Immature natural killer cell (primary cell): Measurements from ENCODE around the gene RHOU. TPM values are rescaled to one million over a fixed set of nuclear protein-coding genes. Genes with fewer than 3 reads are reported as not detected.
A peak's percentile ranks its signal among the peaks of the same experiment; 100 is the strongest.
"Not testable (repeated sequence)": the region's sequence is repeated elsewhere in the genome, so short reads cannot be mapped to it uniquely, and the experiment has no call there.

Experiments used
- DNase-seq, 3 donors: peaks; one replicate each; pipeline ENCODE4 v3.0.0; 2022; ENCODE audit warnings: mixed read lengths in 1 of 3
- H3K27ac Mint-ChIP-seq, 6 donors: one replicate each; pipeline ENCODE4 v1.8.0; 2020; ENCODE audit warnings: mixed read lengths in 6 of 6, mild to moderate bottlenecking in 5 of 6, inconsistent platforms in 4 of 6, moderate library complexity in 3 of 6
- H3K27me3 Mint-ChIP-seq, 3 donors: one replicate each; pipeline ENCODE4 v1.8.0; 2020 to 2021; ENCODE audit warnings: low read depth in 3 of 3, mild to moderate bottlenecking in 3 of 3, mixed read lengths in 3 of 3, moderate library complexity in 3 of 3, inconsistent platforms in 1 of 3
- H3K36me3 Mint-ChIP-seq, 3 donors: one replicate each; pipeline ENCODE4 v1.8.0; 2020; ENCODE audit warnings: mixed read lengths in 3 of 3, inconsistent platforms in 2 of 3, mild to moderate bottlenecking in 2 of 3
- H3K4me1 Mint-ChIP-seq, 2 donors: one replicate each; pipeline ENCODE4 v1.8.0; 2020; ENCODE audit warnings: inconsistent platforms in 2 of 2, mild to moderate bottlenecking in 2 of 2, mixed read lengths in 2 of 2, moderate library complexity in 1 of 2
- H3K4me3 Mint-ChIP-seq, 5 donors: one replicate each; pipeline ENCODE4 v1.8.0; 2020; ENCODE audit warnings: mild to moderate bottlenecking in 5 of 5, mixed read lengths in 5 of 5, inconsistent platforms in 3 of 5, moderate library complexity in 3 of 5
- H3K9me3 Mint-ChIP-seq, 6 donors: one replicate each; pipeline ENCODE4 v1.8.0; 2020; ENCODE audit warnings: mild to moderate bottlenecking in 6 of 6, mixed read lengths in 6 of 6, inconsistent platforms in 4 of 6, moderate library complexity in 3 of 6
- polyA plus RNA-seq, 3 donors: library from polyadenylated mRNA; unstranded; fragments of 300-500 nt; fragmentation: Illumina TruSeq; gene quantifications; one replicate each; pipeline ENCODE4 v1.2.3, GENCODE V29; 2021

RHOU gene
- under 1 TPM in 2 of 3 donors, not detected in 1; 0.22 to 0.29 TPM for polyA plus RNA-seq

DNA sequence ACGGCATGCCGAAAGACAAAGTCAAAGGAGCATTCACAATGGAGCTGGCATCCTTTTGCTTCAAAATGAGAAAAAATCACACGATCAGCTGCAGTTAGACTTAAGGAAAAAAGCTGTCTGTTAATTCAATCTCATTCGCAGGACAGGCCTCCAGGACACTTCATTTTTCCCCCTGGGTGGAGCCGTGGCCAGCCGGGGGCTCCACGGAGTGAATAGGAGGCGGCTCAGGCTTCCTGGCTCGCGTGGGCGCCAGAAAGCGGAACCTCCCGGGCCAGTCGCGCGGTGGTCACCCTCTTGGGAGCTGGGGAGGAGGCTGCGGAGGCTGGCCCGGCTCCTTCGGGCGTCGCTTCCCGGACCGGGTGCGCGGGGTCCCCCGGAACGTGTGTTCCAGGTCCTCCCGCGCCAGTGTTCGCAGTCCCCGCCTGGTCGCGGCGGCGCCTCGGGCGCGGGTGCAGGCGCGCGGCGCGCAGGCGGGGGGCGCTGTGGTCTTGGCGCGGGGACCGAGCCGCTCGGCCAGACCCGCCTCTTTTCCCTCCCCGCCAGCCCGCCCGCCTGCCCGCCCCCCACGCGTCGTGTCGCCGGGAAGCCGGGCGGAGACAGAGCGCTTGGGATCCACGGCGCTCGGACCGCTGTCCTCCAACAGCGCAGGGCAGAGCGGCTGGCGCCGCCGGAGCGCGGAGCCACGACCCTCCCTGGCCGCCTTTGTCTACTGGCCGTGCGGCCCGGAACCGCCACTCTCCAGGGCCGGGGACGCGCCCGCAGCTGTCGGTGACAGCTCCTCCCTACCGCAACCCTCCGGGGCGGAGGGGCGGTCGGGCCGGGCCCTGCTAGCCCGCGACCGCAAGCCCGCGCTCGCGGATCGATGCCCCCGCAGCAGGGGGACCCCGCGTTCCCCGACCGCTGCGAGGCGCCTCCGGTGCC lies at the start of gene RHOU:
Gene RHOU (plus strand): TSS at position 599 of the 921 bp plus-strand sequence. CDS start 264 bp downstream, at position 863.
- H3K27ac Mint-ChIP-seq, result peak within 1 kb of the TSS in 4 of 6 donors; percentile 7 to 54 (median 19)
- no peaks in the 10 kb centered on the region for H3K9me3 Mint-ChIP-seq
- peaks cover 0 to 7% (median 7%) of the 10 kb centered on the region in 3 donors for H3K36me3 Mint-ChIP-seq
- DNase-seq, result peak; percentile 51 to 72 (median 70)
- H3K4me1 Mint-ChIP-seq, result peaks cover 12 to 16% of the 10 kb centered on the region in 2 donors
- peaks cover 4 to 11% (median 5%) of the 10 kb centered on the region in 3 donors for H3K27me3 Mint-ChIP-seq
- H3K4me3 Mint-ChIP-seq, result peak within 1 kb of the TSS; percentile 72 to 90 (median 82)

DNA sequence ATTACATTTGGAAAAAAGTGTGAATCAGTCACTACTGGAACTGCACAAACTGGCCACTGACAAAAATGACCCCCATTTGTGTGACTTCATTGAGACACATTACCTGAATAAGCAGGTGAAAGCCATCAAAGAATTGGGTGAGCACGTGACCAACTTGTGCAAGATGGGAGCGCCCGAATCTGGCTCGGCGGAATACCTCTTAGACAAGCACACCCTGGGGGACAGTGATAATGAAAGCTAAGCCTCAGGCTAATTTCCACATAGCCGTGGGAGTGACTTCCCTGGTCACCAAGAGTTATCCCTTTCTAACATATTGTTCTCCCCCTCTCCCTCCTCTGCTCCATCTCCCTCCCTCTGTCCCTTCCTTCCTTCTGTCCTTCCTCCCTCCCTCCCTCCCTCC lies 47.7 kb upstream of the RHOU start:
- Mint-ChIP-seq H3K4me1 (no peaks in the 10 kb centered on the region), H3K4me3 (no peak overlapping the region), H3K27ac (no peak overlapping the region), H3K9me3 (no peaks in the 10 kb centered on the region), H3K36me3 (no peaks in the 10 kb centered on the region), H3K27me3 (peaks cover 0 to 7% (median 6%) of the 10 kb centered on the region in 3 donors)
- no peak for DNase-seq

DNA sequence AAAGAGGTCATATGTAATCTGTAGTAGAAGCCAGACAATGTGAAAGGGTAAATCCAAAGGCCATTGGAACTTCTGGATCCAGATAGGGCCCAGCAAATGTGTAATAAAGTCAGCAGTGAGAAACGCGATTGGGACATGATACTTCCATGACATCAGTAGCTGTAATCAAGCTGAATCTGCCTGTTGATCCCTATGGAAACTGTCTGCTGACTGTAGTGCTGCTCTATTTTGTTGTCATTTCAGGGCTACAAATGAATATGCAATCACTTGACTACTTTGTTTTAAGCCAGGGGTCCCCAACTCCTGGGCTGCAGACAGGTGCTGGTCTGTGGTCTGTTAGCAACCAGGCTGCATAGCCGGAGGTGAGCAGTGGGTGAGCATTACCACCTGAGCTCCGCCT lies 46.0 kb upstream of the RHOU start:
- H3K4me3 Mint-ChIP-seq, result no peak overlapping the region
- DNase-seq, result no peak
- no peak overlapping the region for H3K27ac Mint-ChIP-seq
- no peaks in the 10 kb centered on the region for H3K4me1 Mint-ChIP-seq
- H3K9me3 Mint-ChIP-seq, result no peaks in the 10 kb centered on the region
- H3K36me3 Mint-ChIP-seq, result no peaks in the 10 kb centered on the region
- H3K27me3 Mint-ChIP-seq, result peaks cover 0 to 6% (median 6%) of the 10 kb centered on the region in 3 donors

DNA sequence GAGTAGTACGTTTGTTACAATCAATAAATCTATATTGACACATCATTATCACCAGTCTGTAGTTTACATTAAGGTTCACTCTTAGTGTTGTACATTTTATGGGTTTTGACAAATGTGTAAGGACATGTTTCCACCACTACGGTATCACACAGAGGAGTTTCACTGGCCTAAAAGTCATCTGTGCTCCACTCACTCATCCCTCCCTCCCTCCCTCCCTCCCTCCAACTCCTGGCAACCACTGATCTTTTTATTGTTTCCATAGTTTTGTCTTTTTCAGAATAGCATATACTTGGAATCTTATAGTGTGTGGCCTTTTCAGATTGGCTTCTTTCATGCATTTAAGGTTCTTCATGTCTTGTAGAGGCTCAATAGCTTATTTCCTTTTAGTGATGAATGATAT lies 44.1 kb upstream of the RHOU start:
- Mint-ChIP-seq H3K27ac (no peak overlapping the region), H3K36me3 (no peaks in the 10 kb centered on the region), H3K9me3 (no peaks in the 10 kb centered on the region), H3K4me1 (no peaks in the 10 kb centered on the region), H3K27me3 (peaks cover 3 to 7% (median 4%) of the 10 kb centered on the region in 3 donors), H3K4me3 (no peak overlapping the region)
- no peak for DNase-seq

DNA sequence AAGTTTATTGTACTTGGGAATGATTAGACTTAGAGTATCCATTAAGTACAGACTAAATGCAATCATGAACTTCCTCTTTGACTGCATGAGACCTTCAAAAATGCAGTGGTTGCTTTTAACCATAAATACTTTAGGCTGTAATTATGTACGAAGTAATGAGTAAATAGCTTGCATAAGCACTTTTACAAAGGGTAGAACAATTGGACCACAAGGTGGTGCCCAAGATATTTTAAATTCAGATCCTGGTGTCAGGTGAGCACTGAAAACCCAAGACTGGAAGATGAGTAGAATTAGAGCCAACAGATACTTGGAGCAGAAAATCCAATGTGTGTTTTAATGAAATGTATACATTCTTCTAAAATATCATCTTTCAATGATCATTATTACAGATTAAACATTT lies 43.4 kb upstream of the RHOU start:
- H3K4me3 Mint-ChIP-seq, result no peak overlapping the region
- DNase-seq, result peak in 1 of 3 donors; percentile 18

DNA sequence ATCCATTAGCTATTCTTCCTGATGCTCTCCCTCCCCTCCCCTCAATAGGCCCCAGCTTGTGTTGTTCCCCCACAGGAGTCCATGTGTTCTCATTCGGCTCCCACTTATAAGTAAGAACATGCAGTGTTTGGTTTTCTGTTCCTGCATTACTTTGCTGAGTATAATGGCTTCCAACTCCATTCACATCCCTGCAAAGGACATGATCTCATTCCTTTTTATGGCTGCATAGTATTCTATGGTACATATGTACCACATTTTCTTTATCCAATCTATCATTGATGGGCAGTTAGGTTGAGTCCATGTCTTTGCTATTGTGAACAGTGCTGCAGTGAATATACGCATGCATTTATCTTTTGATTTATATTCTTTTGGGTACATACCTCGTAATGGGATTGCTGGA lies 40.8 kb upstream of the RHOU start:
- not testable (repeated sequence) for H3K4me1 Mint-ChIP-seq, H3K9me3 Mint-ChIP-seq, H3K27me3 Mint-ChIP-seq, H3K27ac Mint-ChIP-seq, DNase-seq, H3K36me3 Mint-ChIP-seq, H3K4me3 Mint-ChIP-seq

More for the DNA sequence above, 43.4 kb upstream of the RHOU start:
- Mint-ChIP-seq H3K36me3 (no peaks in the 10 kb centered on the region), H3K27me3 (peaks cover 3 to 7% (median 7%) of the 10 kb centered on the region in 3 donors), H3K9me3 (no peaks in the 10 kb centered on the region), H3K27ac (no peak overlapping the region), H3K4me1 (no peaks in the 10 kb centered on the region)

DNA sequence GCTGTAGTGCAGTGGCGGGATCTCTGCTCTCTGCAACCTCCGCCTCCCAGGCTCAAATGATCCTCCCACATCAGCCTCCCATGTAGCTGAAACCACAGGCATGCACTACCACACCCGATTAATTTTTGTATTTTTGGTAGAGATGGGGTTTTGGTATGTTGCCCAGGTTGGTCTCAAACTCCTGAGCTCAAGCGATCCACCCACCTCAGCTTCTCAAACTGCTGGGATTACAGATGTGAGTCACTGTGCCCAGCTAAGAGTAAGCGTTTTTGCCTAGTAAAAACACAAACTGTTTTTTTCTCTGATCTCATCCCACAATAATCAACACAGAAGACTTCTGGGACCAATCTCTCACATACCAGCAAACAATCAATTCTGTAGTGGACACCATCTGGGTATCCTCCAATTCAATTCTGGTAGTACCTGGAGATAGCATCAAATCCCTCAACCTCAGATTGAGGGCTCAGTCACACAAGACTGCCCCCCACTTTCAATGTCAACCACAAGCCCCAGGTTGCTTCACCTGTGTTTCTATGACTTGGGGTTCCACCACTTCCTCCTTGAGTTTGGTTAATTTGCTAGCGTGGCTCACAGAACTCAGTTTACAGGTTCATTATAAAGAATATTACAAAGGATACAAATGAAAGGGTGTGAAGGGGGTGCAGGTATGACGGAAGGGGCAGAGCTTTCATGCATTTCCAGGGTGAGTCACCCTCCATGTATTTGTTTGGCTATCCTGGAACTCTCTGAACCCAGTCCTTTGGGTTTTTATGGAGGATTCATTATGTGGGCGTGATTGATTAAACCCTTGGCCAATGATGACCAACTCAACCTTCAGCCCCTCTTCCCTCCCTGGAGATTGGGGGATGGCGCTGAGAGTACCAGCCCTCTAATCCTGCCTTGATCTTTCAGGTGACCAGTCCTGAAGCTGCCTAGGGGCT lies 40.0 kb upstream of the RHOU start:
- peaks cover 0 to 7% (median 2%) of the 10 kb centered on the region in 3 donors for H3K27me3 Mint-ChIP-seq
- H3K27ac Mint-ChIP-seq, result no peak overlapping the region
- H3K36me3 Mint-ChIP-seq, result no peaks in the 10 kb centered on the region
- H3K9me3 Mint-ChIP-seq, result no peaks in the 10 kb centered on the region
- no peak for DNase-seq
- no peak overlapping the region for H3K4me3 Mint-ChIP-seq
- no peaks in the 10 kb centered on the region for H3K4me1 Mint-ChIP-seq

DNA sequence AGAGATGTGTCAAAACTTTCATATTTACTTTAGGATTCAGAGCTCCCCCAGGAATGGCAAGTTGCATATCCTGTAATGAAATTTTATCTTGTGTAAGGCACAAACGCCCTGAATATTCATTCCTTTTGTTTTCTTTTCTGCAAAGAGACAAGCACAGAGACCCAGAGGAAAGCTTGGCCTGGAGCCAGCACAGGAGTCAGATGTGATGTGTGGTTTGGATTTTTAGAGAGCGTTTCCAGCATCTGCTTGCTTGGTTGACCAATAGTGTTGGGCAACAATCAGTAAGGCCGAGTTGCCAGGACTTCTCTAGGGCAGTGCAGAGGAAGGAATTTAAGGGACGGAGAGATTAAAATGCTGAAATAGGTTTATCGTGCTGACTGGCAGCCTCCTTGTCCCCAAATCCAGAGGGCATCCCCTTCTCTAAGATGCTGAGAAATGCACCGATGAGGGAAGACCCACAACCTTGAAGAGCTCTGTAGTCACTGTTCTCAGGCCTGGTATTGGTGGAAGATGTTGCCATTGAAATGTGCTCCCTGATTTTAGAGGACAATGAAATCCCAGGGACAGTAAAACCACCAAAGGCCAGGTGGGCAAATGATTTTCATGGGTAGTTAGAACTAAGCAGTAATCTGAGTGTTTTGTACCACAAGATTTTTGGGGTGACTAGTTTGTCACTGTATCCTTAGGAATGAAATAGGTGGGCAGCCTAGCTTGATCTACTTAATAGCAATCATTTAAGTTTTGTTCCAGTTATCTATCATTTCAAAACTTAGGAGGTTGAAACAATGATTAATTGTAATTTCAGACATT lies 37.9 kb upstream of the RHOU start:
- Mint-ChIP-seq H3K36me3 (no peaks in the 10 kb centered on the region), H3K27ac (no peak overlapping the region), H3K9me3 (no peaks in the 10 kb centered on the region), H3K4me1 (no peaks in the 10 kb centered on the region), H3K27me3 (peaks cover 0 to 7% (median 2%) of the 10 kb centered on the region in 3 donors), H3K4me3 (no peak overlapping the region)
- DNase-seq, result no peak

DNA sequence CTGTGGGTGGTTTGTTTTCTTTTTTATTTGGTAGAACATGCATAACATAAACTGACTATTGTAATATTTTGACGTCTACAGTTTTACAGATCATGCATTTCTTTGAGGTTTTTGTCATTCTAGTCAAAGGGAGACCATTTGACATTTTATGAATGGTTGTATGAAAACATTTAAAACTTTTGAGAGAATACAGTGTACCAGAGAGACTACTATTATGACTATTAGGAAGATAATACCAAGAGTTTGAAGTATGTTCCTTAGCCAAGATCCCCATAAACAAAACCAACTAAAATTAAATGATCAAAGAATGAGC lies 37.3 kb upstream of the RHOU start:
- DNase-seq, result no peak
- peaks cover 0 to 7% (median 2%) of the 10 kb centered on the region in 3 donors for H3K27me3 Mint-ChIP-seq

DNA sequence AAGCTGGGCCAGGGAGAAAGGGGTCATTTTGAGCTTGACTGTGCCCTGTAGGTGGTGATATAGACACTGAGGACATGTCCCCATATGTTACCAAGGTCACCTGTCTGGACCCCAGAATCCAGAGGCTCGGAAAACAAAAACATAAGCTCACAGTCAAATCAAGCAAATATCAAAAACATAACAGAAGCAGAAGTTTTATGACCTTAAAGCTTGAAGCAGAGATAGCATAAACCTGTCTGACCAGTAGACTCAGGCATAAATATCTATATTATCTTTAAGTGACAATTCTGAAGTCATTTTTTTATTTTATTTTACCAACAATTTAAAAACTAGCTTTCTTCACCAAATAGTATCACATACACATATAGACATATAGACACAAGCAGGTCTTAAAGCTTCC lies 32.8 kb upstream of the RHOU start:
- no peak for DNase-seq

More for the DNA sequence above, 37.3 kb upstream of the RHOU start:
- Mint-ChIP-seq H3K4me1 (no peaks in the 10 kb centered on the region), H3K4me3 (no peak overlapping the region), H3K27ac (no peak overlapping the region), H3K36me3 (no peaks in the 10 kb centered on the region), H3K9me3 (no peaks in the 10 kb centered on the region)

DNA sequence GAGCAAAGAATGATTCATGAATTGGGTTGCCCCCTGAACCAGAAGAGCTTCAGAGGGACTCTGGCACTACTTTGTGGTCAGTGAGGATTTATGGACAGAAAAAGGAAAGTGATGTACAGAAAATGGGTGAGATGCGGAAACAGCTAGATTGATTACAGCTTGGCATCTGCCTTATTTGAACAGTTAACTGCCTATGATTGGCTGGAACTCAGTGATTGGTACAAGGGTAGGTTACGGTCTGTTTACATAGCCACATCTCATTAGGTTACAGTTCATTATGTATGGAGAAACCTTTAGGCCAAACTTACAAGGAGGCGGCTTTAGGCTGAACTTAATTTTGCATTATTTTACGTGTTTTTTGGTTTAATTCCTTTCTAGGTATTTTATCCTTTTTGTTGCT lies 29.0 kb upstream of the RHOU start:
- no peaks in the 10 kb centered on the region for H3K4me1 Mint-ChIP-seq
- DNase-seq, result no peak
- H3K36me3 Mint-ChIP-seq, result peaks cover 0 to 4% (median 0%) of the 10 kb centered on the region in 3 donors
- no peak overlapping the region for H3K4me3 Mint-ChIP-seq
- peaks cover 0 to 5% (median 3%) of the 10 kb centered on the region in 3 donors for H3K27me3 Mint-ChIP-seq
- no peaks in the 10 kb centered on the region for H3K9me3 Mint-ChIP-seq
- no peak overlapping the region for H3K27ac Mint-ChIP-seq

More for the DNA sequence above, 32.8 kb upstream of the RHOU start:
- Mint-ChIP-seq H3K27me3 (peaks cover 0 to 2% (median 0%) of the 10 kb centered on the region in 3 donors), H3K9me3 (no peaks in the 10 kb centered on the region), H3K4me3 (no peak overlapping the region), H3K4me1 (no peaks in the 10 kb centered on the region), H3K27ac (no peak overlapping the region), H3K36me3 (no peaks in the 10 kb centered on the region)

DNA sequence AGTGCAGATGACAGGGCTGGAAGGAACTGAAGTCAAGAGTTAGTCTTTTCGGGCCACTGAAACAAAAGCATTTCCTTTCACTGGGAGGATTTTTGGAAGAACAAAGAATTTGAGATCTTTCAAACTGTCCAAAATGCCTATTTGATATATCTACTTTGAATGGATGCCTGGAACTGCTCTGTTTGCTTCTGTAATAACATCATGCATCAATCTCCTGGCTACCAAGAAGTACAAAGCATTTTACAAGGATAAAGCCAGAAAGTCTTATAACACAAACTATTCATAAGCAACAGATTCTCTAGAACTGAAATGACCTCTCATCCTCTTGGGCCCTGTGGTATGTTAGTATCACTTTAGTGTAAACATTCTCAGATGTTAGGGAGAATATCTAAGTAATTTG lies 18.2 kb upstream of the RHOU start:
- Mint-ChIP-seq H3K4me3 (no peak overlapping the region), H3K9me3 (no peaks in the 10 kb centered on the region), H3K27me3 (peaks cover 0 to 4% (median 4%) of the 10 kb centered on the region in 3 donors), H3K36me3 (no peaks in the 10 kb centered on the region), H3K4me1 (no peaks in the 10 kb centered on the region), H3K27ac (no peak overlapping the region)
- DNase-seq, result no peak

DNA sequence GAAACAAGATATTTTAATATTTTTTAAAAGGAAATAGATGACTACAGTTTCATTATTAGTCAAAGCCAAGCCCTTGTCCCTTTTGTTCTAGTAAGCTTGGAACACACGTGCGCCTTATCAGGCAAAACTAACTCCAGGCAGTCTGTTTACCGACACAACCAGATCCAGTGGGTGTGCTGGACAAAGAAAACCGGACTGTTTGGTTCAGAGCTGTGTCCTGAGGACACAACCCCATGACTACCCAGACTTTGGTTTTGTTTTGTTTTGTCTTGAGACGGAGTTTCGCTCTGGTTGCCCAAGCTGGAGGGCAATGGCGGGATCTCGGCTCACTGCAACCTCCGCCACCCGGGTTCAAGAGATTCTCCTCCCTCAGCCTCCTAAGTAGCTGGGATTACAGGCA lies 13.9 kb upstream of the RHOU start:
- H3K27me3 Mint-ChIP-seq, result peaks cover 1 to 6% (median 6%) of the 10 kb centered on the region in 3 donors
- no peaks in the 10 kb centered on the region for H3K36me3 Mint-ChIP-seq

More for the DNA sequence above, 13.9 kb upstream of the RHOU start:
- H3K4me1 Mint-ChIP-seq, result no peaks in the 10 kb centered on the region
- no peak overlapping the region for H3K27ac Mint-ChIP-seq
- no peak for DNase-seq
- H3K4me3 Mint-ChIP-seq, result no peak overlapping the region
- no peaks in the 10 kb centered on the region for H3K9me3 Mint-ChIP-seq
